Upper lobe of right lung (tissue), 1 donor: ENCODE data around the gene ENTPD8. TPM values are rescaled to one million over a fixed set of nuclear protein-coding genes. Genes with fewer than 3 reads are reported as not detected.

ENCODE experiments used
- ATAC-seq: fragments of 200-7000 bp; cut with Tn5 transposase; one replicate; pipeline ENCODE4 v1.9.1; 2020; ENCODE audit warnings: mild to moderate bottlenecking, moderate library complexity
- DNase-seq: peaks from one replicate; pipeline ENCODE4 v3.0.0-alpha.2; 2020
- H3K27ac ChIP-seq: fragments of 200-600 bp; one replicate; pipeline ENCODE4 v1.8.0; 2022
- H3K27me3 ChIP-seq: fragments of 200-600 bp; one replicate; pipeline ENCODE4 v1.8.0; 2022; ENCODE audit warnings: mild to moderate bottlenecking
- H3K36me3 ChIP-seq: fragments of 200-600 bp; one replicate; pipeline ENCODE4 v1.8.0; 2022
- H3K4me1 ChIP-seq: fragments of 200-600 bp; one replicate; pipeline ENCODE4 v1.8.0; 2022
- H3K4me3 ChIP-seq: fragments of 200-600 bp; one replicate; pipeline ENCODE4 v1.8.0; 2022; ENCODE audit warnings: mild to moderate bottlenecking
- H3K9me3 ChIP-seq: fragments of 200-600 bp; one replicate; pipeline ENCODE4 v1.8.0; 2022
- CTCF ChIP-seq: fragments of 200-600 bp; IDR thresholded peaks from one replicate; pipeline ENCODE4 v1.8.0; 2022; ENCODE audit warnings: antibody characterized with exemption
- intact Hi-C: fragments of 100-400 bp; cut with DNase I; formaldehyde crosslinking; loops from one replicate; pipeline ENCODE4 v1.11.0; 2022
- total RNA-seq: library from RNA; stranded (reverse); fragmentation: NEBNext Ultra II Directional; extraction: Animal tissue kit (Norgen Biotek cat#: 25700); gene quantifications from one replicate; pipeline ENCODE4 v1.2.1, GENCODE V29; 2021
- donor health status: DM: no; HTN: yes; CAD: no; lungs with severe emphysema.

Gene ENTPD8
- total RNA-seq, 1 donor from 2014 or later: not detected

- intact Hi-C loops: no loop called here
- no peak overlapping the region for H3K27ac ChIP-seq
- ATAC-seq (no peak), DNase-seq (peak; percentile 58)
- no peaks in the 10 kb centered on the region for H3K36me3 ChIP-seq
- no peak overlapping the region for H3K4me3 ChIP-seq
- no peak for TF ChIP-seq CTCF
- H3K4me1 ChIP-seq: no peaks in the 10 kb centered on the region
- H3K27me3 ChIP-seq: no peaks in the 10 kb centered on the region
- no peaks in the 10 kb centered on the region for H3K9me3 ChIP-seq
These were observed 13.5 kb downstream of the ENTPD8 start for GRCh38 chr9:137427454-137428310.

DNA sequence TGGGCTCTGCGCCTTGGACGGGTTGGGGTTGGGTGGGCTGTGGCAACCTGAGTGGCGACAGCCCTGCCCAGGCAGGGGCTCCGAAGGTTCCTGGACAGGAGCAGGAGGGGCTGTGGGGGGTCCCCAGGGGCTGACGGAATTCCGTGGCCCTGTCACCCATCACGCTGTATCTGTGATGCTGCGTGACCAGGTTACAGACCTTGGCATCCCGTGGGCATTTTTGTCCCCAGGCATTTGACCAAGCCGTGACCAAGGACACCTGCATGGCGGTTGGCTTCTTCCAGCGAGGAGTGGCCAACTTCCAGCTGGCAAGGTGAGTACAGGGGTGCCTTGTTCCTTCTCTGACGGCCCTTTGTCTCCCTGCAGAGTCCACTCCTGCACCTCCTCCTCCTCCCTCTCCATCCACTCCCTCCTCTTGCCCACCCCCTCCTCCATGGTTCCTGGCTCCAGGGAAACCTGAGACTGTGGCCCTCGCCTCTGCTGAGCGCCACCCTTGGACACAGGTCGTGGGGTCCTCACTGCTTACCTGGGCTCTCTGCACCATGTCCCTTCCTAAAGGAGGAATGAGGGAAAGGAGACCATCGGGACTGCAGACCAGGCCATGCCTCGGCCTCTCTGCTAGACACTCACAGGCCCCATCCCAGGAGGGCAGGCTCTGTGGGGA is 15.0 kb downstream of the ENTPD8 start:
- intact Hi-C loops: no loop called here
- no peak overlapping the region for H3K27ac ChIP-seq
- TF ChIP-seq CTCF: no peak
- H3K9me3 ChIP-seq: no peaks in the 10 kb centered on the region
- no peaks in the 10 kb centered on the region for H3K27me3 ChIP-seq
- peak; percentile 56 for DNase-seq
- peaks cover 12% of the 10 kb centered on the region for H3K4me1 ChIP-seq
- no peak overlapping the region for H3K4me3 ChIP-seq
- no peaks in the 10 kb centered on the region for H3K36me3 ChIP-seq
- ATAC-seq: no peak

GRCh38 chr9:137423514-137424291 is 17.5 kb downstream of the ENTPD8 start:
- H3K27ac ChIP-seq: peak overlapping the region; percentile 73
- no peaks in the 10 kb centered on the region for H3K27me3 ChIP-seq
- H3K4me1 ChIP-seq: peaks cover 13% of the 10 kb centered on the region
- TF ChIP-seq CTCF: peak; percentile 5
- no peaks in the 10 kb centered on the region for H3K36me3 ChIP-seq
- peak; percentile 79 for DNase-seq
- intact Hi-C loops: no loop called here
- H3K9me3 ChIP-seq: no peaks in the 10 kb centered on the region
- ATAC-seq: peak; percentile 55
- H3K4me3 ChIP-seq: peak overlapping the region; percentile 88

DNA sequence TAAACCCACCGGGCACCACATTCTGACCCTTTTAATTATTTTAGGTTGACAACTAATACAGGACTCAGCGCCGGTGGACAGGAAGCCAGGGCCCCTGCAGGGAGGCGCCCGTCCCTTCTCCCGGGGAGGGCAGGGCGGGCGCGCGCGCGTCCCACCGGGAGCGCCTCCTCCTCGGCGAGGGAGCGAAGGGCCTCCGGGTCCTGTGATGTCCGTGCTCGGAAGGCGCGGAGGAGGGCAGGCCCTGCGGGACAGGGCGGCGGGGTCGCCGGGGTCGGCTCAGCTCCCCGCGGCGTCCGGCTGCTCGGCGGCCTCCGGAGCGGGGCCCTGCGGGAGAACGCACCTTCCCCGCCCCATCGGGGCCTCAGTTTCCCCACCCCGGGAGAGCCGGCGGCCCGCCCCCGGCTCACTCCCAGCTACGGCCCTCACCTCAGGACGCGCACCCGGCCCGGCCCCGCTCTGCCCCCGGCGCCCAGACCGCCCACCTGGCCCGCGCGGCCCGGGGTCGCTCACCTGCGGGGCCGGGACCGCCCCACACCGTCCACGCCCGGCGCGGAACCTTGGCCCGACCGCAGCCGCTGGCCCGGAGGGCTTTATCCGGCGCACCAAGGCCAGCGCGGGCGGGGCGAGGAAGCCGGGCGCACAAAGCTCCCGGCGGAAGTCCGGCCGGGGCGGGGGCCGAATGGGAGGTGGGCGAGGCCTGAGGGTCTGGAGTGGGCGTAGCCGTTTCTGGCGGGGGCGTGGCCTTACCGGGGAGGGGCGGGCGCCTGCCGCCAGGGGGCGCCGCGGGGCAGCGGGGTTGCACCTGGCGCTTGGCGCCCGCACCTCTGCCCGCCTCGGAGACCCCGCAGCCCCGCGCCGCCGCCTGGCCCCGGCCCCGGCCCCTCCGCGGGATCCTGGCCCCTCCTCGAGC is 18.3 kb downstream of the ENTPD8 start, which contains the start of the genes EXD3 and NOXA1:
TSS of gene EXD3 (minus strand) at position 559 of the 910 bp plus-strand sequence. CDS start 27,805 bp downstream, outside the sequence.
TSS of gene NOXA1 (plus strand) at position 790 of the 910 bp plus-strand sequence. CDS start 137 bp downstream, outside the sequence.
- H3K4me3 ChIP-seq: peak within 1 kb of the TSS; percentile 88
- peak; percentile 41 for TF ChIP-seq CTCF
- peaks cover 13% of the 10 kb centered on the region for H3K4me1 ChIP-seq
- ATAC-seq (peak; percentile 97), DNase-seq (peak; percentile 98)
- no peaks in the 10 kb centered on the region for H3K36me3 ChIP-seq
- H3K9me3 ChIP-seq: no peaks in the 10 kb centered on the region
- H3K27me3 ChIP-seq: no peaks in the 10 kb centered on the region
- peak within 1 kb of the TSS; percentile 79 for H3K27ac ChIP-seq
- intact Hi-C loops: no loop called here
